Activated T-cell treated with anti-CD3 and anti-CD28 coated beads for 24 hours (primary cell): Measurements from ENCODE around the gene TCF19.
"Not testable (repeated sequence)": the region's sequence is repeated elsewhere in the genome, so short reads cannot be mapped to it uniquely, and the experiment has no call there.

ENCODE experiments used
- DNase-seq: peaks from one replicate; pipeline ENCODE4 v3.0.0-alpha.2; 2020; ENCODE audit warnings: low read depth

Gene TCF19

DNA sequence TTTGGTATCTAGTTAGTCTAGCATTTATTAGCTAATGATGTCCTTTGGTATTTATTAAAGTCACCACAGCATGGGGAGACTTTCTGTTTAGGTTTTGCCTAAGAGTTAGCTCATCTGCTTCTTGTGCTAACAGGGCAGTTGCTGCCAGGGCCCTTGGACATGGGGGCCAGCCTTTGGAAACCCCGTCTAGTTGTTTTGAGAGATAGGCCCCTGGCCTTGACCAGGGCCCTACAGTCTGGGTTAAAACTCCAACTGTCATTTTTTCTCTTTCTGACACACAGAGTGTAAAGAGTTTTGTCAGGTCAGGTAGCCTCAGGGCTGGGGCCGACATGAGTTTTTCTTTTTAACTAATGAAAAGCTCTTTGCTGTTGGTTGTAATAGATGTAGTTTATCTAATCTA, 24.9 kb downstream of the TCF19 start:
- not testable (repeated sequence) for DNase-seq

DNA sequence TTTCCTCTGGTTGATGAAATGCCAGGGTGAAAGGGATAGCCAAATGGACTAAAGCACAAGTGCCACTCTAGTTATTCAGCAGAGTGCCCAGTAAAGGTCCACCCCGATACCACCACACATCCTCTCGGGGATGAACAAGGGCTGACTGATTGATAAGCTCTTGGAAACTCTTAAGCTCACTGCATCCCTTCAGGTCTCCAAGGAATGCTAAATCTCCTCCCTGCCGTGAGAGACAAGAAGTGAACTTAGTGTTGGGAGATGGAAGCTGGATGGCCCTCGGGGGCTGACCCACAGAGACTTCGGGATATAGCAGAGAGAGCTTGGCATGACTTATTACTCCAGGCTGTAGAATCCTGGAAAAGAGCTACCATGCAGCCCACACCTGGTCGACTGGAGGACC, 25.5 kb downstream of the TCF19 start:
- DNase-seq, result not testable (repeated sequence)

DNA sequence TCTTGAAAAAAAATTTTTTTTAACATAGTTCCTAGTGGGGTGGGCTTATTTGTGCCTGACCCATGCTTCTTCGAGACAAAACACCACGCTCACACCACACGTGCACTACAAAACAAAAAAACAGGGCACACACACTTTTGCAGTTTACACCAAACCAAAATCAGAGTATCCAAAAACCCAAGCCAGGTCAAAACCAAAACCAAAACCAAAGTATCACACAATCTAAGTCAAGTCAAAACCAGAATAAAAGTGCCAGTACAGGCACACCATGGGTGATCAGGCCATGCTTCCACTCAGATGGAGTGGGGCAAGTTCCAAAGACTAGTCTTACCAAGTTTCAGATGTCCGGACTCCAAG, 27.3 kb downstream of the TCF19 start:
- DNase-seq, result not testable (repeated sequence)

DNA sequence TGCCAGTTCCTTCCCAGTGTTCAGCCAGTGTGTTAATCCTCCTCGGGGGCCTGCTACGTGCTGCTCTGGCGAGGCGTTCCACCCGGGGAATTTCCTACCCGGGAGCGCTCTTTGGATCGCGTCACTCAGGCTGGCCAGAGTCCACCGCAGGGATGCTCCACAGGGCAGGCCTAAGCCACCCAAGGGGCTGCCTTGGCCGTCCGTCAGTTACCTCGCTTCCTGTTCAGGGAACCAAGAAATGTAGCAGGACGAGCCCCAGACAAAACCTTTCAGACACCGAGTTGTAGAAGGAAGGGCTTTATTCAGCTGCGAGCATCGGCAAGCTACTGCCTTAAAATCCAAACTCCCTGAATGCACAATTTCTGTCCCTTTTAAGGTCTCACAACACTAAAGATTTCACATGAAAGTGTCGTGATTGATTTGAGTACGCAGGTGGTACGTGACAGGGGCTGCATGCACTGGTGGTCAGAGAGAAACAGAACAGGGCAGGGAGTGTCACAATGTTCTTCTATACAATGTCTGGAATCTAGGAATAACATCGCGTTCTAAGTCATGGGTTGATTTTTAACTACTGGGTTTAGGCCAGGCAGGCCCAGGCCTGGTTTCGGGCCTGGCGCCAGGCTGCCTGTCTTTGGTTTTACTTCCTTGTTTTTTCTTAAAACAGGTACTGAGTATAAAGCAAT, 27.8 kb downstream of the TCF19 start:
- no peak for DNase-seq

DNA sequence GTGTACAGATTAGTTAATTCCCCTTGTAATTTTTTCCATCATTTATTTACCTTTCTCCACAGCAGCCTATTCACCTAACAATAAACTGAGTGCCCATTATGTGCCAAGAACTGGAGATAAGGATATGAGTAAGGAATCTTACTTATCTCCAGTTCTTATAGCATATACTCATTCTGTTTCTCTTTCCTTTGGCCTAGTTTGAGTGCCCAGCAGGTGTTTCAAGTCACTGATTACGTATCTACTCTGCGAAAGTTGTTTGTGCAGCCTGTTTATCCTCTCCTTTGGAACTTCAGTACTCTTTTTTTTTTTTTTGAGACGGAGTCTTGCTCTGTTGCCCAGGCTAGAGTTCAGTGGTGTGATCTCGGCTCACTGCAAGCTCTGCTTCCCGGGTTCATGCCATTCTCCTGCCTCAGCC, 29.4 kb downstream of the TCF19 start:
- DNase-seq, result no peak

DNA sequence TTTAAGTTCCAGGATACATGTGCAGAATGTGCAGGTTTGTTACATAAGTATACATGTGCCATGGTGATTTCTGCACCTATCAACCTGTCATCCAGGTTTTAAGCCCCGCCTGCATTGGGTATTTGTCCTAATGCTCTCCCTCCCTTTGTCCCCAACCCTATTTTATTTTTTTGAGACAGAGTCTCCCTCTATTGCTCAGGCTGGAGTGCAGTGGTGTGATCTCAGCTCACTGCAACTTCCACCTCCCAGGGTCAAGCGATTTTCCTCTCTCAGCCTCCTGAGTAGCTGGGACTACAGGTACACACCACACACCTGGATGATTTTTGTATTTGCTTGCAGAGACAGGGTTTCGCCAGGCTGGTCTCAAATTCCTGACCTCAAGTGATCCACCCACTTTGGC, 30.8 kb downstream of the TCF19 start:
- DNase-seq, result not testable (repeated sequence)

DNA sequence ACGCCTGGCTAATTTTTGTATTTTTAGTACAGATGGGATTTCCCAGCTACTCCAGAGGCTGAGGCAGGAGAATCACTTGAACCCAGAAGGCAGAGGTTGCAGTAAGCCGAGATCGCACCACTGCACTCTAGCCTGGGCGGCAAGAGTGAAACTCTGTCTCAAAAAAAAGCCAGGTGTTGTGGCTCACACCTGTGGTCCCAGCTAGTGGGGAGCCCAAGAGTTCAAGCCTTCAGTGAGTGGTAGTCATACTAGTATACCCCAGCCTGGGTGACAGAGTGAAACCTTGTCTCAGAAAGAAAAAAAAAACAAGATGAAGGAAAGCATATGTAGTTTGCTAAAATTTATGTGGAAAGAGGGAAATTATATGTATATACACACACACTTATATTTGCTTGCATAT, 32.1 kb downstream of the TCF19 start:
- DNase-seq, result no peak

DNA sequence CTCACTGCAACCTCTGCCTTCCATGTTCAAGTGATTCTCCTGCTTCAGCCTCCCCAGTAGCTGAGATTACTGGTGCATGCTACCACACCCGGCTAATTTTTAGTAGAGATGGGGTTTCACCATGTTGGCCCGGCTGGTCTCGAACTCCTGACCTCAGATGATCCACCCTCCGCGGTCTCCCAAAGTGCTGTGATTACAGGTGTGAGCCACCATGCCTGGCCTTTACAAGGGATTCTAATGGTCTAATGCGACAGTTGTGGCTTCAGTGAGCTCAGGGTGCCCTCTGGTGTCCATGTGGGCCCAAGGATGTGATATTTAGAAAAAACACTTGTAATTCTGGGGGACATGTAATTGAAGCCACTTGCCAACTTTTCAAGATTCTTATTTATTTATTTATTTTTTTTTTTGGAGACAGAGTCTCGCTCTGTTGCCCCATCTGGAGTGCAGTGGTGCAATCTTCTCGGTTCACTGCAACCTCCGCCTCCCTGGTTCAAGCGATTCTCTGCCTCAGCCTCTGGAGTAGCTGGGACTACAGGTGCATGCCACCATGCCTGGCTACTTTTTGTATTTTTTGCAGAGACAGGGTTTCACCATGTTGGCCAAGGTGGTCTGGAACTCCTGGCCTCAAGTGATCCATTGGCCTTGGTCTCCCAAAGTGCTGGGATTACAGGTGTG, 34.2 kb downstream of the TCF19 start:
- DNase-seq, result peak; percentile 49

DNA sequence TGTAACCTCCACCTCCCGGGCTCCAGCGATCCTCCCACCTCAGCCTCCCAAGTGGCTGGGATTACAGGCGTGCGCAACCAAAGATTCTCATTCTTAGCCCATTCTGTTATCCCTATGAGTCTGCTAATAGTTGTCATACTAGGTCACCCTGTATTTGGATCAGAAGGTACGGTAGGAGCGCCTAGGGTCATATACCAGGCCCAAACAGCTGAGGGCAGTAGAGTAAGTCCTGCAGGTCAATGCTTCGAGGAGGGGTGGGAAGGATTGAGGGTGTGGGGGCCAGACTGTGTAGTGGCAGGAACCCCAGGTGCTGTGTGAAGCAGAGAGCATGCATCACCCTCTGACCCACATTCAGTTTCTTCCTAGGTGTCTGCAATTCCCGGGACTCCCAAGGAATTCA, 34.8 kb downstream of the TCF19 start:
- DNase-seq, result no peak

DNA sequence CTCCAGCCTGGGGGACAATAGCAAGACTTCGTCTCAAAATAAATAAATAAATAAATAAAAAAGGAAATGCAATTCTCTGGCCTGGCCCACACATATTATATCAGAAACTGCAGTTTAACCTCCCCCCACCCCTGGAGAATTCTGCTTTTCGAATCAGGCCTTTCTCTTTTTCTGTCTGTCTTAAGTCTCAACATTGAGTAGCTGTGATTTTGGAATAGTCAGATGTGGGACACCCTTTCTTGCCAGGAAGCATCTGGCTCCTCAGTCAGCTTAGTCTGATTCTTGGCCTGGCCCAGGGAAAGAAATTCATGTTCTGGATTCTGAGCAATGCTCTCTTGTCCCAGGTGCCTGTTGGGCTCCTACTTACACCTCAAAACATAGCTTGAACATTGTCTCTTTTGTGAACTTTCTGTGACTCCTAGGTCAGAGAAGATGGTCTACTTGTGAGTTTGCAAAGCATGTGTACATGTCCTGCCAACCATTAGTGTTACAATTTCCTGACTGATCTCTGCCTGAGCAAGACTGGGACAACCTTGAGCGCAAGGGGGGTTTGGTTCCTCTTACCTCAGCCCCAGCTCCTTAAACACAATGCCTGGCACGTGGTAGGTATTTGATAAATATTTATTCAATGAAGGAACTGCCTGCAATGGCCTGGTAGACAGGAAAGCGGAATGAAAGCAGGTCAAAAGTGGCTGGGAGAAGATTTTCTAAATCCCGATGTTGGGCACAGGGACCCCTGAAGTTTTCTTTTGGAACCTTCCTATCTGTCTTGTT, 35.9 kb downstream of the TCF19 start:
- DNase-seq, result no peak

DNA sequence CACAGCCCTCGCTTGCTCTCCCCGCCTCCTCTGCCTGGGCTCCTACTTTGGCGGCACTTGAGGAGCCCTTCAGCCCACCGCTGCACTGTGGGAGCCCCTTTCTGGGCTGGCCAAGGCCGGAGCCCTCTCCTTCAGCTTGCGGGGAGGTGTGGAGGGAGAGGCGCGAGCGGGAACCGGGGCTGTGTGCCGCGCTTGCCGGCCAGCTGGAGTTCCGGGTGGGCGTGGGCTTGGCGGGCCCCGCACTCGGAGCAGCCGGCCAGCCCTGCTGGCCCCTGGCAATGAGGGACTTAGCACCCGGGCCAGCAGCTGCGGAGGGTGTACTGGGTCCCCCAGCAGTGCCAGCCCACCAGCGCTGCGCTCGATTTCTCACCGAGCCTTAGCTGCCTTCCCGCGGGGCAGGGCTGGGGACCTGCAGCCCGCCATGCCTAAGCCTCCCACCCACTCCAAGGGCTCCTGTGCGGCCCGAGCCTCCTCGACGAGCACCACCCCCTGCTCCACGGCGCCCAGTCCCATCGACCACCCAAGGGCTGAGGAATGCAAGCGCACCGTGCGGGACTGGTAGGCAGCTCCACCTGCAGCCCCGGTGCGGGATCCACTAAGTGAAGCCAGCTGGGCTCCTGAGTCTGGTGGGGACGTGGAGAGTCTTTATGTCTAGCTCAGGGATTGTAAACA, 37.1 kb downstream of the TCF19 start:
- DNase-seq, result not testable (repeated sequence)

DNA sequence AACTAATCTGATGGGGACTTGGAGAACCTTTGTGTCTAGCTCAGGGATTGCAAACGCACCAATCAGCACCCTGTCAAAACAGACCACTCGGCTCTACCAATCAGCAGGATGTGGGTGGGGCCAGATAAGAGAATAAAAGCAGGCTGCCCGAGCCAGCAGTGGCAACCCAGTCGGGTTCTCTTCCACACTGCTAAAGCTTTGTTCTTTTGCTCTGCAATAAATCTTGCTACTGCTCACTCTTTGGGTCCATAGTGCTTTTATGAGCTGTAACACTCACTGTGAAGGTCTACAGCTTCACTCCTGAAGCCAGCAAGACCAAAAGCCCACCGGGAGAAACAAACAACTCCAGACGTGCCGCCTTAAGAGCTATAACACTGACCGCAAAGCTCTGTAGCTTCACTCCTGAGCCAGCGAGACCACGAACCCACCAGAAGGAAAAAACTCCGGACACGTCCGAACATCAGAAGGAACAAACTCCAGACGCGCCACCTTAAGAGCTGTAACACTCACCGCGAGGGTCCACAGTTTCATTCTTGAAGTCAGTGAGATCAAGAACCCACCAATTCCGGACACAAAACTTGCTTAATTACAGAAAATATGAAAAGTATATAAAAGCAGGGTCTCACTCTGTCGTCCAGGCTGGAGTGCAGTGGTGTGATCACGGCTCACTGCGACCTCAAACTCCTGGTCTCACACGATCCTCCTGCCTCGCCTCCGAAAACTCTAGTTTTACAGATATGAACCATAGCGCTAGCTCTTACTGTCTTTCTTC, 38.0 kb downstream of the TCF19 start:
- not testable (repeated sequence) for DNase-seq

DNA sequence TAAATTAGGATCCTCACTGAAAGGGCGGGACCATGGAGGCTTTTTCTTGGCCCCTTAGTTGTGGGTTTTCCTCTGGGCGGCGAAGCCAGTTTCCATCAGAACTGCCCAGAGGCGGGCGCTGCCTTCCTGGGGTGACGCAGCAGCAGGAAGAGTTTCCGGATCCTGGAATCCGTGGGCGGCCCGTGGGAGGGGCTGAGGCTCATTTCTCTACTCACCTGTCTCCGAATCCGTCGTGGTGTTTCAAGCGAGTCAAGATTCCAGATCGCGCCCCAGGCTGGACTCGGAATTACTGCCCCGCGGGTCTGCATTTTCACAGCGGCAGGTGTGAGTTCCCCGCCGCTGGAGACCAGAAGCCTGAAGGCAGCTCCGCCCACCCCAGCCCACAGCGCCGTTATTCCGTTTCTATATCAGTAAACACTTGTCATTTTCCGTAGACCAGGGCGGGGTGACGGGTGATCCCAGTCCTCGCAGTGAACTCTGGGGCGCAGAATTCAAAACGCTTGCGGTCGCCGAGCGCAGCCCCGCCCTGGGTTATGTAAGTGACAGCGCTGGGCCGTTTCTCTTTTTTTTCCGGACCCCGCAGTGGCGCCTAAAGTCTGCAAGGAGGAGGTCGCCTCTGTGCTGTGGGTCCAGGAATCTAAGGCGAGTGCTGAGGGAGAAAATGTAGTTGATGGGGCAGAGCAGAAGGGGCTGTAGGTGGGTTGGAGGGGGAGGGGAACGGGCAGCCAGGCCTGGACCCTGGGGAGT, 39.3 kb downstream of the TCF19 start:
- DNase-seq, result peak; percentile 87

DNA sequence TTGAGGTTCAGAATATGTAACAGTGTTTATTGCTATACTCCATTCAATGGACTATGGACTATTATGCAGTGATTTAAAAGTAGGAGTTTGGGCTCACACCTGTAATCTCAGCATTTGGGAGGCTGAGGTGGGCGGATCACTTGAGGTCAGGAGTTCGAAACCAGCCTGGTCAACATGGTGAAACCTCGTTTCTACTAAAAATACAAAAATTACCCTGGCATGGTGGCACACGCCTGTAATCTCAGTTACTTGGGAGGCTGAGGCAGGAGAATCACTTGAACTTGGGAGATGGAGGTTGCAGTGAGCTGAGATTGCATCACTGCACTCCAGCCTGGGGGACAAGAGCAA, 40.7 kb downstream of the TCF19 start:
- DNase-seq, result not testable (repeated sequence)

DNA sequence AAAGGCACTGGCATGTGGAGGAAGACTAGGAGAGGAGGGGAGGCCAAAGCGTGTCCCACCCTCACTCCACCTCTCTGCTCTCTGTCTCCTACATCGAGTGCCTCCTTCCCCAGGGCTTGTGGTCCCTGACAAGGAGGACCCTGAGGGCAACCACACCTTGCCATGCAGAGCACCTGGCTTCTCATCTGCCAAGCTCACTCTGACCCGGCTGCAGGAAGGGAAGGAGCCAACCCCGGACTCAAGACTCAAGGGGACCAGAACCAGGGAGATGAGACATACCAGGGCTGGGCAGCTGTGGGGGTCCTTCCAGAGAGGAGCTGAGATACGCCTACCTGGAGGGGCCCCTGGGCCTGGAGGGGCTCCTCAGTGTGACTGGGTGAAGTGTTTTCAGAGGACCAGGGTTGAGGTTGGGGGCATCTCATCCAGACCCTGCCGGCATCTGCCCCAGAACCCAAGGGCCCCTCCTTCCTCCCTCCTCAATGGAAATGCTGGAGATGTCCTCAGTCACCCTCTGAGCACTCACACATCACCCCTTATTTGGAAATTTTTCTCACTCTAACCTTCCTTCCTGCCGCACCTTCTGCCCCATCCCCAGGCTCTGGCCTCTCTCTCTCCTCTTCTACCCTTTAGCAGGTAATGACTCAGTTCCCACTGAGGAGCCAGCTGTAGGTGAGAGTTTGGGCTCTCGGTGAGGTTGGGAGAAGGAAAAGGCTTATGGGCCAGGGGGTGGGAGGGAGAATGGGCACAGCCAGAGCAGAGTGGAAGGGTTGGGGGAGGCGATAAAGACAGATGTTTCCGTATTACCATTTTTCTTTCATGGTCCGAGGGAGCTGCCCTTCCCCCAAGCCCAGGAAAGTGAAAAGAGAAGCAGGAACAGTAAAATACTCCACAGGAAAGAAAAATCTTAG, 44.1 kb downstream of the TCF19 start:
- DNase-seq, result no peak

DNA sequence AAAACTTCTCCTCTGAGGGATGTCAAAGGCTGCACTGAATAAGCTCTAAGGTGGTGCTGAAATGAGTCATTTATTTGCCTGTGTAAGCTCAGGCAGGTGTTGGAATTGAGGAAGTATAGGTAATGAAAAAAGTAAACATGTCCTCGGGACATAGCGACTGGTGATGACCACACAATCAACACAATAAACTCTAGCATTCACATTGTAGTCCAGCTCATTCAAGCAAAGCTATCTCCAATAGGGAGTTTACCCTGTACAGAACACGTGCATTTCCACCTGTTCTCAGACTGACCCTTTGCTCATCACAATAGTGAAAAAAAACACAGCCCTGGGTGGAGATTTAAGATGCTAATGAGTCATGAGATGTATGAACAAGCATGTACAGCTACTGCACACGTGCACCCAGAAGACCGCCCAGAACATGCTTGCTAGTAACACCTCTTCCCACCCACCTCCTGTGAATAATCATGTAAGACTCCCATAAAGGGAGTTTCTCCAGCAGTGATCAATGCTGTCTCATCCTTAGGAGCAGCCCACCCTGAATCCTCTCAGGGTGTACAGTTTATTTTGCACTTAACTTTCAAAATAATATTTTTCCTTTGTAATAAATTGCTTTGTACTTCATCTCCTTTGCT, 45.1 kb downstream of the TCF19 start:
- DNase-seq, result peak; percentile 61

DNA sequence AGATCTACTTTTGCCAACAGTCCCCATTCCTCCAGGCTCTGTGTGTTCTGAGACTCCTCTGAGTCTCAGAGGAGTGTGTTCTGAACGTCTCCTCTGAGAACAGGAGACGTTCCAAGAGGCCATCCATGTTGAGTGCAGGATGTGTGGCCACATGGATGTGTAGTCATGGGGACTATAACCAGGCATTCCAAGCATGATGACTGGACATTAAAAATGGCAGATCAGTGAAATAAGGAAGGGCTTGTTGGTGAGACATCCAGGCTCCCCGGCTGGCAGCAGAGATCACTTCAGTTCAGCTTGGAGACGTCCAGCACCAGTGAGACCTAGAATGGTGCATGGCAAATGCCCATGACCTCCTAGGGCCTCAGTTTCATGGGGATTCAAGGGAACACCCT, 46.4 kb downstream of the TCF19 start:
- DNase-seq, result no peak

DNA sequence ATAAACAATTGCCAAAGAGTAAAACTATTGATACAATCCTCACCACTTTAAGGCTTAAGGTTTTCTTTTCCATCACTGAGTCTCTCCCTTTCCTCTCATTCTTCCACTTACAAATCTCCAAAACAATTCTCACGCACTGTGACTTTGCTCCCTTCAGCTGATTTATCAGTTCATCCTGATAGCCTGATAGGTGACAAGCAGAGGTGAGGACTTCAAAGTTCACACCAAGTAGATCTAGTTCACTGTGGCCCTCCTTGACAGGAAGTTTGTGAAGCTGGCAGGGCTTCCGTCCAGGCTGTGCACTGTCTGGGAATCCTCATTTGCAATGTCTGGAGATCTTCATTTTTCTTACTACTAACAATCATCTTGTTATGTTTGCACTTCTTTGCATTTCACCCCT, 47.2 kb downstream of the TCF19 start:
- DNase-seq, result no peak

DNA sequence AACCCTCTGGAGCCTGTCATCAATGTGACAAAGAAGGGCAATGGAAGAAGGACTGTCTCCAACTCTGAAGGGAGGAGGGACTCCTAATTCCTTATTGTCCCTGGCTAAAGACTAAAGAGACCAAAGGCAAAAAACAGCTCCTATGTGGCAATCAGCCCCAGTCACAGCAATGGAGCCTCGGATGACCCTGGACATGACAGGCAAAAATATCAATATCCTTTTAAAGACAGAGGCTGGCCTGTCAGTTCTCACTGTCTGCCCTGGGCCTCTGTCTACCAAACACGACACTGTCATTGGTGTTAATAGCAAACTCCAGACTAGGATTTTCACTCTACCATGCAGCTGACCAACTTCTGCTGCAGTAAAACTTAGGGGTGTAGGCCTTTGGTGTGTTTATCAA, 50.1 kb downstream of the TCF19 start:
- DNase-seq, result no peak

DNA sequence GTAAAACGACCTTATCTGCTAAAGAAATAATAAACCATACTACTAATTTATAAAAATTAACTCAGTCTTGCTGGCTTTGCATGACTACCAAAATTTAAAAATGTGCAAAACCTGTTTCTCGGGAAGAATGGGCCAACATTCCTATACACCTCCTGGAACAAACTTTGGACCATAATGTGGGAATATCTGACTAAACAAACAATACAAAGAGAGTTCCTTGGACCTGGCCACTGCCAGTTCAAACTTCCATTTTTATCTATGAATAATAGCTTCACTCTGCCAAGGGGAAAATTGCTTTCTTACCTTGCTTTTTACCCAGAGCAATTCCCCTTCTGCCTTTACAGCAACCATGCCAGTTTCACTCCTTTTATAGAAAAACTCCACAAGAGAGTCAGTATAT, 50.7 kb downstream of the TCF19 start:
- DNase-seq, result no peak
